Effector memory CD8-positive, alpha-beta T cell (primary cell): Measurements from ENCODE around the gene PRDM11.

Experiments
- ATAC-seq: fragments of 150-1000 bp; cut with Tn5 transposase; replicated peaks from 2 replicates; pipeline ENCODE4 v1.10.0; 2021; ENCODE audit warnings: mild to moderate bottlenecking, moderate library complexity
- DNase-seq, 3 experiments: peaks; one replicate each; pipeline ENCODE4 v3.0.0; 2021
- H3K27ac Mint-ChIP-seq, 2 donors: one replicate each; pipeline ENCODE4 v1.8.0; 2022; ENCODE audit warnings: mild to moderate bottlenecking in 2 of 2, mixed read lengths in 2 of 2, moderate library complexity in 2 of 2
- H3K27me3 Mint-ChIP-seq, 2 donors: one replicate each; pipeline ENCODE4 v1.8.0; 2022; ENCODE audit warnings: mixed read lengths in 2 of 2
- H3K36me3 Mint-ChIP-seq: one replicate; pipeline ENCODE4 v1.8.0; 2022; ENCODE audit warnings: mild to moderate bottlenecking, moderate library complexity, mixed read lengths; ENCODE audit not compliant: insufficient read depth
- H3K4me1 Mint-ChIP-seq, 2 donors: one replicate each; pipeline ENCODE4 v1.8.0; 2022; ENCODE audit warnings: low read depth in 2 of 2, mixed read lengths in 2 of 2
- H3K4me3 Mint-ChIP-seq, 2 donors: one replicate each; pipeline ENCODE4 v1.8.0; 2022; ENCODE audit warnings: mild to moderate bottlenecking in 2 of 2, mixed read lengths in 2 of 2, moderate library complexity in 2 of 2
- H3K9me3 Mint-ChIP-seq, 2 donors: one replicate each; pipeline ENCODE4 v1.8.0; 2022; ENCODE audit warnings: mixed read lengths in 2 of 2

Gene PRDM11

GRCh38 chr11:45254070-45254469 lies 107.6 kb downstream of the PRDM11 start:
- DNase-seq (no peak), ATAC-seq (no peak)
- Mint-ChIP-seq H3K27ac (no peak overlapping the region), H3K36me3 (no peaks in the 10 kb centered on the region), H3K4me1 (no peaks in the 10 kb centered on the region), H3K27me3 (peaks cover 41 to 97% of the 10 kb centered on the region in 2 donors), H3K4me3 (no peak overlapping the region), H3K9me3 (no peaks in the 10 kb centered on the region)

- Mint-ChIP-seq H3K27me3 (peaks cover 62 to 100% of the 10 kb centered on the region in 2 donors), H3K4me1 (no peaks in the 10 kb centered on the region)
Measured at GRCh38 chr11:45258982-45259530, 112.6 kb downstream of the PRDM11 start.

GRCh38 chr11:45259592-45259991 lies 113.2 kb downstream of the PRDM11 start:
- DNase-seq (no peak), ATAC-seq (no peak)
- Mint-ChIP-seq H3K4me1 (no peaks in the 10 kb centered on the region), H3K27me3 (peaks cover 68 to 100% of the 10 kb centered on the region in 2 donors), H3K9me3 (no peaks in the 10 kb centered on the region), H3K27ac (no peak overlapping the region), H3K36me3 (no peaks in the 10 kb centered on the region), H3K4me3 (no peak overlapping the region)

More at GRCh38 chr11:45258982-45259530, 112.6 kb downstream of the PRDM11 start:
- Mint-ChIP-seq H3K36me3 (no peaks in the 10 kb centered on the region), H3K27ac (no peak overlapping the region), H3K4me3 (no peak overlapping the region), H3K9me3 (no peaks in the 10 kb centered on the region)
- DNase-seq (no peak), ATAC-seq (no peak)

GRCh38 chr11:45260071-45260470 lies 113.6 kb downstream of the PRDM11 start:
- H3K36me3 Mint-ChIP-seq, result no peaks in the 10 kb centered on the region
- ATAC-seq (no peak), DNase-seq (no peak)
- H3K9me3 Mint-ChIP-seq, result no peaks in the 10 kb centered on the region
- H3K27me3 Mint-ChIP-seq, result peaks cover 71 to 100% of the 10 kb centered on the region in 2 donors
- no peak overlapping the region for H3K4me3 Mint-ChIP-seq
- H3K27ac Mint-ChIP-seq, result no peak overlapping the region
- H3K4me1 Mint-ChIP-seq, result no peaks in the 10 kb centered on the region

- H3K4me1 Mint-ChIP-seq, result no peaks in the 10 kb centered on the region
- no peak for DNase-seq
- no peaks in the 10 kb centered on the region for H3K9me3 Mint-ChIP-seq
- no peak overlapping the region for H3K4me3 Mint-ChIP-seq
- no peak overlapping the region for H3K27ac Mint-ChIP-seq
- H3K36me3 Mint-ChIP-seq, result no peaks in the 10 kb centered on the region
- H3K27me3 Mint-ChIP-seq, result peaks cover 74 to 100% of the 10 kb centered on the region in 2 donors
- ATAC-seq, result no peak
Measured at GRCh38 chr11:45262900-45263299, 116.5 kb downstream of the PRDM11 start.

- ATAC-seq, result no peak
- H3K27ac Mint-ChIP-seq, result no peak overlapping the region
- H3K4me3 Mint-ChIP-seq, result no peak overlapping the region
- H3K4me1 Mint-ChIP-seq, result no peaks in the 10 kb centered on the region
- no peaks in the 10 kb centered on the region for H3K36me3 Mint-ChIP-seq
- peaks cover 72 to 100% of the 10 kb centered on the region in 2 donors for H3K27me3 Mint-ChIP-seq
- H3K9me3 Mint-ChIP-seq, result no peaks in the 10 kb centered on the region
- no peak for DNase-seq
Measured at GRCh38 chr11:45263773-45264172, 117.3 kb downstream of the PRDM11 start.

GRCh38 chr11:45264839-45265515 lies 118.5 kb downstream of the PRDM11 start:
- Mint-ChIP-seq H3K27ac (no peak overlapping the region), H3K27me3 (peaks cover 66 to 98% of the 10 kb centered on the region in 2 donors), H3K36me3 (no peaks in the 10 kb centered on the region), H3K4me3 (no peak overlapping the region), H3K9me3 (no peaks in the 10 kb centered on the region), H3K4me1 (no peaks in the 10 kb centered on the region)
- ATAC-seq (no peak), DNase-seq (no peak)

- no peaks in the 10 kb centered on the region for H3K9me3 Mint-ChIP-seq
- H3K36me3 Mint-ChIP-seq, result no peaks in the 10 kb centered on the region
- DNase-seq (no peak), ATAC-seq (no peak)
- no peak overlapping the region for H3K4me3 Mint-ChIP-seq
- peaks cover 61 to 98% of the 10 kb centered on the region in 2 donors for H3K27me3 Mint-ChIP-seq
- H3K4me1 Mint-ChIP-seq, result no peaks in the 10 kb centered on the region
- H3K27ac Mint-ChIP-seq, result no peak overlapping the region
Measured at GRCh38 chr11:45265969-45266675, 119.7 kb downstream of the PRDM11 start.

- no peak for ATAC-seq
- Mint-ChIP-seq H3K4me1 (no peaks in the 10 kb centered on the region), H3K27me3 (peaks cover 64 to 98% of the 10 kb centered on the region in 2 donors), H3K9me3 (no peaks in the 10 kb centered on the region), H3K27ac (no peak overlapping the region), H3K36me3 (no peaks in the 10 kb centered on the region), H3K4me3 (no peak overlapping the region)
- DNase-seq, result no peak
Measured at GRCh38 chr11:45266676-45267020, 120.2 kb downstream of the PRDM11 start.

- no peaks in the 10 kb centered on the region for H3K36me3 Mint-ChIP-seq
- DNase-seq (no peak), ATAC-seq (no peak)
- no peaks in the 10 kb centered on the region for H3K4me1 Mint-ChIP-seq
- peaks cover 66 to 98% of the 10 kb centered on the region in 2 donors for H3K27me3 Mint-ChIP-seq
- H3K9me3 Mint-ChIP-seq, result no peaks in the 10 kb centered on the region
- no peak overlapping the region for H3K27ac Mint-ChIP-seq
- no peak overlapping the region for H3K4me3 Mint-ChIP-seq
Measured at GRCh38 chr11:45267052-45267451, 120.6 kb downstream of the PRDM11 start.

- Mint-ChIP-seq H3K4me3 (no peak overlapping the region), H3K27ac (no peak overlapping the region), H3K9me3 (no peaks in the 10 kb centered on the region), H3K36me3 (no peaks in the 10 kb centered on the region), H3K4me1 (no peaks in the 10 kb centered on the region), H3K27me3 (peaks cover 68 to 95% of the 10 kb centered on the region in 2 donors)
- no peak for DNase-seq
- no peak for ATAC-seq
Measured at GRCh38 chr11:45267652-45268299, 121.3 kb downstream of the PRDM11 start.

- Mint-ChIP-seq H3K9me3 (no peaks in the 10 kb centered on the region), H3K27me3 (peaks cover 63 to 90% of the 10 kb centered on the region in 2 donors), H3K36me3 (no peaks in the 10 kb centered on the region), H3K4me3 (no peak overlapping the region), H3K27ac (no peak overlapping the region), H3K4me1 (no peaks in the 10 kb centered on the region)
- ATAC-seq (no peak), DNase-seq (no peak)
Measured at GRCh38 chr11:45269678-45270077, 123.2 kb downstream of the PRDM11 start.

- H3K36me3 Mint-ChIP-seq, result no peaks in the 10 kb centered on the region
- DNase-seq, result no peak
- peaks cover 68 to 90% of the 10 kb centered on the region in 2 donors for H3K27me3 Mint-ChIP-seq
- no peak overlapping the region for H3K27ac Mint-ChIP-seq
- no peak for ATAC-seq
- no peak overlapping the region for H3K4me3 Mint-ChIP-seq
- no peaks in the 10 kb centered on the region for H3K9me3 Mint-ChIP-seq
- no peaks in the 10 kb centered on the region for H3K4me1 Mint-ChIP-seq
Measured at GRCh38 chr11:45270946-45271716, 124.7 kb downstream of the PRDM11 start.
